Esophagus squamous epithelium (tissue), 5 donors: ENCODE measurements around the gene PRAME. TPM values are rescaled to one million over a fixed set of nuclear protein-coding genes. Genes with fewer than 3 reads are reported as not detected.

ENCODE experiments used
- DNase-seq: peaks from one replicate; lab custom pipeline; 2025; lab: John Stamatoyannopoulos, UW
- H3K27ac ChIP-seq, 4 donors: fragments of 200-600 bp; sonication (generic); one replicate each; pipeline ENCODE4 v1.5.1; 2016 to 2019; ENCODE audit warnings: mild to moderate bottlenecking in 1 of 4
- H3K27me3 ChIP-seq, 4 donors: fragments of 200-600 bp; sonication (generic); 1 replicate in 3 of 4; 2 replicates in 1 of 4; pipeline versions ENCODE4 v1.5.1 to v1.6.0; 2017 to 2021; ENCODE audit warnings: antibody characterized with exemption in 1 of 4
- H3K36me3 ChIP-seq, 3 donors: fragments of 200-600 bp; sonication (generic); one replicate each; pipeline ENCODE4 v1.5.1; 2016 to 2019
- H3K4me1 ChIP-seq, 3 donors: fragments of 200-600 bp; sonication (generic); one replicate each; pipeline ENCODE4 v1.5.1; 2017 to 2019
- H3K4me3 ChIP-seq, 4 donors: fragments of 200-600 bp; sonication (generic); 1 replicate in 3 of 4; 2 replicates in 1 of 4; pipeline ENCODE4 v1.5.1; 2016 to 2019; ENCODE audit warnings: mild to moderate bottlenecking in 2 of 4, moderate library complexity in 1 of 4
- H3K9me3 ChIP-seq, 3 donors: fragments of 200-600 bp; sonication (generic); one replicate each; pipeline ENCODE4 v1.5.1; 2016 to 2019
- POLR2A ChIP-seq, 4 donors: fragments of 450-650 bp; IDR thresholded peaks; one replicate each; pipeline ENCODE4 v1.6.1; 2017; ENCODE audit warnings: antibody characterized with exemption in 4 of 4, mild to moderate bottlenecking in 4 of 4, moderate library complexity in 3 of 4
- WGBS, 2 donors: methylation state at CpG; one replicate each; pipeline ENCODE4 v1.1.5; 2018; 5-methylcytosine and 5-hydroxymethylcytosine counted together
- intact Hi-C: fragments of 100-400 bp; cut with DNase I; formaldehyde crosslinking; loops from one replicate; pipeline ENCODE4 v1.15.0; 2022
- total RNA-seq, 4 donors: library from RNA; depleted of rRNA; stranded (reverse); fragments of >200 nt; gene quantifications; one replicate each; pipeline ENCODE4 v1.1.0, GENCODE V29; 2016
- TF ChIP-seq, protein P1 (sequence below), 6 experiments: fragments of 450-650 bp in 4 of 6; fragments of 200-600 bp in 2 of 6; sonication (generic) in 2 of 6; IDR thresholded peaks; one replicate each; pipeline ENCODE4 v1.5.1; 2016 to 2019; ENCODE audit warnings: antibody characterized with exemption in 6 of 6, mild to moderate bottlenecking in 4 of 6, moderate library complexity in 4 of 6
- donor health status: DM: yes; HTN: yes; CAD: no.

The PRAME gene
- total RNA-seq, 4 donors from 2014 or later, result not detected

DNA sequence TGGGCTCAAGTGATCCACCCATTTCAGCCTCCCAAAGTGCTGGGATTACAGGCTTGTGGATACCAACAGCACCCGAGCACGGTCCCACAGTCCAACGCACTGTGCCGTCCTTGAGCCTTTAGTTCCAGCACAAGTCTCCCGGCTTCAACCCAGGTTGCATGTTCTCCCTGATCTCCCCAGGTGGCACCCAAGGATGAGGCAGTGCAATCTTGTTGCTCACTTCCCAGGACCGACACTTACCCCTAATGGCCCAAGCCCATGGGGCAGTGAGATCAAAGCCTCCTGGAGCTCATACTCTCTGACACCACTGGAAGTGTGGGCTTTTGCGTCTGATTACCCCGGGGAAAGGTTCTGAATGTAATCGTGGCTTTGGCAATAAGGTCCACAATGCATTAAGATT is 3.5 kb downstream of the PRAME start:
- H3K27me3 ChIP-seq, result no peaks in the 10 kb centered on the region
- H3K4me1 ChIP-seq, result no peaks in the 10 kb centered on the region
- WGBS, 2 donors, result 86 to 89% methylated on average over 8 to 9 of the region's 9 CpGs
- no peak for DNase-seq
- TF ChIP-seq, protein P1, sequence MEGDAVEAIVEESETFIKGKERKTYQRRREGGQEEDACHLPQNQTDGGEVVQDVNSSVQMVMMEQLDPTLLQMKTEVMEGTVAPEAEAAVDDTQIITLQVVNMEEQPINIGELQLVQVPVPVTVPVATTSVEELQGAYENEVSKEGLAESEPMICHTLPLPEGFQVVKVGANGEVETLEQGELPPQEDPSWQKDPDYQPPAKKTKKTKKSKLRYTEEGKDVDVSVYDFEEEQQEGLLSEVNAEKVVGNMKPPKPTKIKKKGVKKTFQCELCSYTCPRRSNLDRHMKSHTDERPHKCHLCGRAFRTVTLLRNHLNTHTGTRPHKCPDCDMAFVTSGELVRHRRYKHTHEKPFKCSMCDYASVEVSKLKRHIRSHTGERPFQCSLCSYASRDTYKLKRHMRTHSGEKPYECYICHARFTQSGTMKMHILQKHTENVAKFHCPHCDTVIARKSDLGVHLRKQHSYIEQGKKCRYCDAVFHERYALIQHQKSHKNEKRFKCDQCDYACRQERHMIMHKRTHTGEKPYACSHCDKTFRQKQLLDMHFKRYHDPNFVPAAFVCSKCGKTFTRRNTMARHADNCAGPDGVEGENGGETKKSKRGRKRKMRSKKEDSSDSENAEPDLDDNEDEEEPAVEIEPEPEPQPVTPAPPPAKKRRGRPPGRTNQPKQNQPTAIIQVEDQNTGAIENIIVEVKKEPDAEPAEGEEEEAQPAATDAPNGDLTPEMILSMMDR (IDR thresholded peaks at IDR 0.05), result no peak
- H3K4me3 ChIP-seq, result no peak overlapping the region
- H3K9me3 ChIP-seq, result no peaks in the 10 kb centered on the region
- no peaks in the 10 kb centered on the region for H3K36me3 ChIP-seq
- intact Hi-C loops, result no loop called here
- H3K27ac ChIP-seq, result no peak overlapping the region

DNA sequence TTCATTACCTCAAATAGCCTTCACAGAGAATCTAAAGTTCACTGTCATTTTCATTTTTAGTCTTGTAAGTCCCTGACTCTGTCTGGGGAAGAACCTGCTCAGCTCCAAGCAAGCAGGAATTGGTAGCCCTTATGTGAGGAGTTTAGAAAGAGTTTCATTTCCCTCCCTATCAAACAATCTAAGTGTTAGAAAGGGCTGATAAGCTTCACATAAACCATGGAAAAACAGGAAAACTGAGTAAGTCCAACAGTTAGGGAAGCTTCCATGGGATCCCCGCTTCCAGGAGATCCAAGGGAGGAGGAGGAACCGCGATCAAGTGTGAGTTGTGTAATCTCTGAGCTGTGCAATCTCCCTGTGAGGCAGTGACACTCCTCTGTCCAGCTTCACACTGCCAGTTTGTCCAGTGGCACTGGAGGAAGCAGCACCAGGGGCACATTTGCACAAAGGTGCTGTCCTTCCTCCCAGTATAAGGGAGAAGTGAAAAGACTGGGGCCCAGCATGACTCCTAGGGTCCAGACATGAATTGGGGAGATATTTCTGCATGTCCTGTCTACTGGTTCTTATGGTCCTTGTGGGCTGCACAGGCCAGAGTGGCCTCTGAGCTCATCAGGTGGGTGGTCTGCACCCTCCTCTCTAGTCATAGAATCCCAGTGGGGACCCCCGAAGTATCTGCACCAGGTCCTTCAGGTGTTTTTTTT is 4.3 kb downstream of the PRAME start:
- WGBS, 2 donors, result 77 to 88% methylated on average over 4 of the region's 4 CpGs

DNA sequence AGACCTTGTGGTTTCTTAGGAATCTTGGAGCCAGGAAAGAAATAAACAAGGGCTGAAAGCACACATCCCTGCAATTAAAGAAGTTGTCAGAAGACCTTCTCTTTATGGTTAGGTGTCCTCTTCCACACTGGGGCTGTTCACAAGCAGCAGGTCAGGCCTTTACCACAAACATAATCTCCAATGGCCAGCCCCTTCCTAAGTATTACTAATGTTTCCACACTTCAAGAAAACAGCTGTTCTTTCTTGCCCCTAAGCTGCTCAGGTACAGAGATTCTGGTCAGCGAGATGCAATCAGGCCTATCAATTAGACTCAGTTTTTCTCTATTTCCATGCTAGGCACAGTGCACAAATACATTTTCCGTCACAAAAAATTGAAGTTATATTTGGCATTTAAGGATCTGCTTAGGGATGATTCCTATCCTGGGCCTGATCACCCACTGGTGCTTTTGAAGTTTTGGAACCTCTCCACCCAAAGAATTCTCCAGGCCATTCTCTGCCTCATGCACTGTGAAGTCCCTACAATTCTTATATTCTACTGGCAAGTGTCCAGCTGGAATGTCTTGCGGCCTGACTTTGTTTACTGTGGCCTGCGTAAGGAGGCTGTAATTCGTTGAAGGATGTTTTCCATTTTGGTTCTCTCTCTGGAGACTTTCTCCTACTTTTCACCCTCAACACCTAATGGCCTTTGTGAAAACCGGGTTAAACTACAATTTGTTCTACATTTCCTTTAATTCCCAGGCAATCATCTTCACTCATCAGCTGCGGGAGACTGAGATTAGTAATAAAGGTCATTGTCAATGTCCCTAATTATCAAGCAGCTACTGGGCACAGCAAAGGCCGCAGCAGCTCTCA is 5.1 kb downstream of the PRAME start:
- intact Hi-C loops, result no loop called here
- TF ChIP-seq, protein P1 (IDR thresholded peaks at IDR 0.05), result no peak
- no peak for TF ChIP-seq POLR2A (IDR thresholded peaks at IDR 0.05)
- Histone ChIP-seq H3K27ac (no peak overlapping the region), H3K4me3 (no peak overlapping the region), H3K27me3 (peaks cover 0 to 6% (median 0%) of the 10 kb centered on the region in 4 donors), H3K36me3 (no peaks in the 10 kb centered on the region), H3K4me1 (no peaks in the 10 kb centered on the region), H3K9me3 (no peaks in the 10 kb centered on the region)
- no peak for DNase-seq
- WGBS, 2 donors, result 48 to 53% methylated on average over 8 of the region's 8 CpGs

More for the DNA sequence above, 4.3 kb downstream of the PRAME start:
- H3K4me1 ChIP-seq, result no peaks in the 10 kb centered on the region
- no peaks in the 10 kb centered on the region for H3K9me3 ChIP-seq
- H3K4me3 ChIP-seq, result no peak overlapping the region
- no peak overlapping the region for H3K27ac ChIP-seq
- no peak for DNase-seq
- intact Hi-C loops, result no loop called here
- H3K36me3 ChIP-seq, result no peaks in the 10 kb centered on the region
- no peak for TF ChIP-seq POLR2A (IDR thresholded peaks at IDR 0.05)
- TF ChIP-seq, protein P1 (IDR thresholded peaks at IDR 0.05), result no peak
- H3K27me3 ChIP-seq, result peaks cover 0 to 3% (median 0%) of the 10 kb centered on the region in 4 donors

DNA sequence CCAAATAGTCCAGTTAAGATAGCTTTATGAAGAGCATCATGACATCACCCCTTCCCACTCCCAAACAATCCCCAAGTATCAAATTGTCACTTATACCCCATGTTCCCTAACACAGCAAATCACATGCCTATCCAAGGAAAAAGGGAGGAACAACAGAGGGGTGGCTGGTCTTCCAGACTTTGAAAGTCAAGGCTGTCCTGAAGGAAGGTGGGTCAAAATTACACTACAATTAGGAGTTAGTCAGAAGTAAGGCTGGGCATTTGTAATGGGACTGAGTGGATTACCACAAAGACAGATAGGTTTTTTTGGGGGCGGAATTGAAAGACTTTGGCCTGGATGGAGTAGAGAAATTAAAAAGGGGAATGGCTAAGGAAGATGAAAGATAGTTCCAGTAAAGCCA is 5.9 kb downstream of the PRAME start:
- H3K36me3 ChIP-seq, result no peaks in the 10 kb centered on the region
- TF ChIP-seq, protein P1 (IDR thresholded peaks at IDR 0.05), result no peak
- TF ChIP-seq POLR2A (IDR thresholded peaks at IDR 0.05), result no peak
- intact Hi-C loops, result no loop called here
- no peaks in the 10 kb centered on the region for H3K4me1 ChIP-seq
- no peak for DNase-seq
- peaks cover 0 to 6% (median 0%) of the 10 kb centered on the region in 4 donors for H3K27me3 ChIP-seq
- no peak overlapping the region for H3K4me3 ChIP-seq
- WGBS, 2 donors, result 89 to 93% methylated on average over 1 of the region's 1 CpG
- no peaks in the 10 kb centered on the region for H3K9me3 ChIP-seq
- no peak overlapping the region for H3K27ac ChIP-seq

DNA sequence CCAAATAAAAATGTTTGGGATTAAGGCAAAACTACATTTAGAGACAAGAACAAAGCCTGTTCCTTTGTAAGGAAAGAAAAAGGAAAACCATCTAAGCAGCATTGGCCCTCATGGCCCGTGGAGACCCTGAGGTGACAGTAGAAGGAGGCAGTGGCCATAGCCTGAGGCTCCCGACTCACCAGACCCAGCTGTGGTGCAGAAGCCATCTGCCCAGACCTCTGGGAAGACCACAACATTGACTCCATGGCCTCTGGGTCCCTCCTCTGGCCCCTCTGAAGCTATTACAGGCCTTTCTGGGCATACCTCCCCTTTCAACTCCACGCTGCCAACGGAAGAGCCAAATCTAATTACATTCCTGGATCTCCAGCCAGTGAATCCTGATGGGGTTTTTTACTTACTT is 6.4 kb downstream of the PRAME start:
- H3K36me3 ChIP-seq, result no peaks in the 10 kb centered on the region
- H3K4me3 ChIP-seq, result no peak overlapping the region
- H3K4me1 ChIP-seq, result no peaks in the 10 kb centered on the region
- H3K9me3 ChIP-seq, result no peaks in the 10 kb centered on the region
- no peak for DNase-seq
- peaks cover 0 to 6% (median 0%) of the 10 kb centered on the region in 4 donors for H3K27me3 ChIP-seq
- intact Hi-C loops, result no loop called here
- H3K27ac ChIP-seq, result no peak overlapping the region
- 59 to 66% methylated on average over 4 of the region's 4 CpGs for WGBS, 2 donors
- TF ChIP-seq POLR2A (IDR thresholded peaks at IDR 0.05), result no peak
